Measurements from ENCODE around the gene AGK. TPM values are rescaled to one million over a fixed set of nuclear protein-coding genes. Genes with fewer than 3 reads are reported as not detected.
A peak's percentile ranks its signal among the peaks of the same experiment; 100 is the strongest.

Gene AGK
- total RNA-seq, 1 donor from 2014 or later, result 25.6 TPM

- H3K27me3 Mint-ChIP-seq, result no peaks in the 10 kb centered on the region
- no peaks in the 10 kb centered on the region for H3K9me3 Mint-ChIP-seq (ENCODE audit: low read depth)
- no peak for DNase-seq (ENCODE audit: low spot score, unreplicated experiment)
- no peak overlapping the region for H3K4me3 Mint-ChIP-seq (ENCODE audit: low read depth)
- H3K4me1 Mint-ChIP-seq (ENCODE audit: low read depth), result peaks cover 24% of the 10 kb centered on the region
- H3K27ac Mint-ChIP-seq, result no peak overlapping the region
- H3K36me3 Mint-ChIP-seq (ENCODE audit: insufficient read depth), result no peaks in the 10 kb centered on the region
- TF ChIP-seq, protein P1, sequence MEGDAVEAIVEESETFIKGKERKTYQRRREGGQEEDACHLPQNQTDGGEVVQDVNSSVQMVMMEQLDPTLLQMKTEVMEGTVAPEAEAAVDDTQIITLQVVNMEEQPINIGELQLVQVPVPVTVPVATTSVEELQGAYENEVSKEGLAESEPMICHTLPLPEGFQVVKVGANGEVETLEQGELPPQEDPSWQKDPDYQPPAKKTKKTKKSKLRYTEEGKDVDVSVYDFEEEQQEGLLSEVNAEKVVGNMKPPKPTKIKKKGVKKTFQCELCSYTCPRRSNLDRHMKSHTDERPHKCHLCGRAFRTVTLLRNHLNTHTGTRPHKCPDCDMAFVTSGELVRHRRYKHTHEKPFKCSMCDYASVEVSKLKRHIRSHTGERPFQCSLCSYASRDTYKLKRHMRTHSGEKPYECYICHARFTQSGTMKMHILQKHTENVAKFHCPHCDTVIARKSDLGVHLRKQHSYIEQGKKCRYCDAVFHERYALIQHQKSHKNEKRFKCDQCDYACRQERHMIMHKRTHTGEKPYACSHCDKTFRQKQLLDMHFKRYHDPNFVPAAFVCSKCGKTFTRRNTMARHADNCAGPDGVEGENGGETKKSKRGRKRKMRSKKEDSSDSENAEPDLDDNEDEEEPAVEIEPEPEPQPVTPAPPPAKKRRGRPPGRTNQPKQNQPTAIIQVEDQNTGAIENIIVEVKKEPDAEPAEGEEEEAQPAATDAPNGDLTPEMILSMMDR (IDR thresholded peaks at IDR 0.05; ENCODE audit: unreplicated experiment), result no peak
These were observed 146.1 kb downstream of the AGK start for GRCh38 chr7:141697211-141697871.

DNA sequence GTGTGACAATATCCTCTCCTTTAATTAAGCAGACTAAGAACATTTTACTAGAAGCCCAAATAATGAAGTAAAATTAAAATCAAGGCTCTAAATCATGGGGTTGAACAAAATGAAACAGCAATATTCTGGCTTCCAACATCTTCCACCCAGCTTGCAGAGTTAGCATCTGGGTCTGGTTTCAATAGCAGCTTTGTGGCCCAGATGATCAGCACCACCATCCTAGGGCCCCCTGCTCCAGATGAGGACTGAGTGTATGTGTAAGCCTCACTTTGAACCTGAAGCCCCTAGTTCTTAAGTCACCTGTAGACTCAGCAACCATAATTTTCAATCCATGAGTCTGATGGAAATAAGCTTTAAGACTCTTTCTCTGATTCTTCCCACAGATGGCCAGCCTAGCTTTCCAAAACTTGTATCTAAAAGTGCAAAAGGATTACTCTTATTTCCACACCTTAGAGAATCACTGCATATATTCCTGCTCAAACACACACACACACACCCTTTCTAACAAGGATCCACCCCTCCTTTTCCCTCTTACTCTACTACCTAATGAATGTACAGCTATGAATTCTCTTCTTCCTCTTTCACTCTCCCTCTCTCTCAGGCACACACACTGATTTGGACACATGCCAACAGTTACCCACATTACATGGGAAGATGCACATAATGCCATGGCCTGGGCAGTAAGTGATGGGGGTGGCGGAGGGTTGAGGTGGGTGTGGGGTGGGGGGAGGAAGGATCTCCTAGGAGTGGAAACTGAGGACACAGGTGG lies 147.2 kb downstream of the AGK start:
- H3K27me3 Mint-ChIP-seq, result no peaks in the 10 kb centered on the region
- TF ChIP-seq, protein P1 (IDR thresholded peaks at IDR 0.05; ENCODE audit: unreplicated experiment), result no peak
- H3K27ac Mint-ChIP-seq, result no peak overlapping the region
- peaks cover 33% of the 10 kb centered on the region for H3K4me1 Mint-ChIP-seq (ENCODE audit: low read depth)
- no peaks in the 10 kb centered on the region for H3K9me3 Mint-ChIP-seq (ENCODE audit: low read depth)
- H3K36me3 Mint-ChIP-seq (ENCODE audit: insufficient read depth), result no peaks in the 10 kb centered on the region
- no peak overlapping the region for H3K4me3 Mint-ChIP-seq (ENCODE audit: low read depth)
- DNase-seq (ENCODE audit: low spot score, unreplicated experiment), result no peak

DNA sequence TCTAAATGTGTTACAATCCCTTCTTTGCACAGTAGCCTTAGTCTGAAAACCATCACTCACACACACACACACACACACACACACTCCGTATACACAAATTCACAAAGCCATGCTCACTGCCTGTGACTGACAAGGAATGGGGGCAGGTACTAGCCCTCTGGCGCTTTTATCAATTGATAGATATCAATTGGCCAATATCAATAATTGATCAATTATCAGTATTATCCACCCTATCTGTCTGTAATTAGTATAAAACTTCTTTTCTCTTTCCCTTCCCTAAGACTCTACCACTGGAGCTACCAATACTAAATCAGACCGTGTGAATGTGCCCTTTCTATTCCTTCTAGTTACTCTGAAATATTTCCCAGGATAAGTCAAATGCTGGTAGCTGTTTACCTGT lies 148.7 kb downstream of the AGK start:
- Mint-ChIP-seq H3K4me3 (ENCODE audit: low read depth) (peak overlapping the region; percentile 85), H3K27me3 (no peaks in the 10 kb centered on the region), H3K9me3 (ENCODE audit: low read depth) (no peaks in the 10 kb centered on the region), H3K4me1 (ENCODE audit: low read depth) (peaks cover 46% of the 10 kb centered on the region), H3K27ac (peak overlapping the region; percentile 29), H3K36me3 (ENCODE audit: insufficient read depth) (no peaks in the 10 kb centered on the region)
- TF ChIP-seq, protein P1 (IDR thresholded peaks at IDR 0.05; ENCODE audit: unreplicated experiment), result no peak
- no peak for DNase-seq (ENCODE audit: low spot score, unreplicated experiment)

GRCh38 chr7:141700296-141700847 lies 149.2 kb downstream of the AGK start:
- peaks cover 50% of the 10 kb centered on the region for H3K4me1 Mint-ChIP-seq (ENCODE audit: low read depth)
- DNase-seq (ENCODE audit: low spot score, unreplicated experiment), result no peak
- H3K27me3 Mint-ChIP-seq, result no peaks in the 10 kb centered on the region
- peak overlapping the region; percentile 85 for H3K4me3 Mint-ChIP-seq (ENCODE audit: low read depth)
- H3K9me3 Mint-ChIP-seq (ENCODE audit: low read depth), result no peaks in the 10 kb centered on the region
- H3K36me3 Mint-ChIP-seq (ENCODE audit: insufficient read depth), result no peaks in the 10 kb centered on the region
- H3K27ac Mint-ChIP-seq, result peak overlapping the region; percentile 29
- TF ChIP-seq, protein P1 (IDR thresholded peaks at IDR 0.05; ENCODE audit: unreplicated experiment), result no peak

DNA sequence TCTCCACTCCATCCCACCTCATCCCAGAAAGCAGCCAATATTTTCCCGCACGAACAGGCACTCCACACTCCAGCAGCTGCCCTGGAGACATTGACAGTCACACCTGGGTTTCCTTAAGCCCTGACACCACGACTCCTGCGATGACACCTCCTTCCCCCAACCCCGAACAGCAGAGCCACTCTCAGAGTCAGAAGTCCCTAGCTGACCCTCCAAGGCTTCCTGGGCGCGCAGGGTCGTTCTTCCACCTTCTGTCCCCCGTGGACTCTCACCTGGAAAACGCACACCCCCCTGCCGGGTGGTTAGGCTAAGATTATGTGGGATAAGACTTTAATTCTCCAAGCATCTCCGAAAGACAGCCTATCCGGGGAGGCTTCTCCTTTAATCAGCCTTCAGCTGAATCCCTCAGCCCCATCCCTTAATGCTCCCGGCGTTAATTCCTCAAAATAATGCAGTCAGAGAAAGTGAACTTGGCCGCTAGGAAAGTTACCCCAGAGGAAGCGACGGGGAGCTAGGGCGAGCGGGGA lies 149.7 kb downstream of the AGK start:
- H3K9me3 Mint-ChIP-seq (ENCODE audit: low read depth), result no peaks in the 10 kb centered on the region
- peaks cover 50% of the 10 kb centered on the region for H3K4me1 Mint-ChIP-seq (ENCODE audit: low read depth)
- H3K27me3 Mint-ChIP-seq, result no peaks in the 10 kb centered on the region
- TF ChIP-seq, protein P1 (IDR thresholded peaks at IDR 0.05; ENCODE audit: unreplicated experiment), result no peak
- no peak for DNase-seq (ENCODE audit: low spot score, unreplicated experiment)
- H3K27ac Mint-ChIP-seq, result peak overlapping the region; percentile 29
- peak overlapping the region; percentile 85 for H3K4me3 Mint-ChIP-seq (ENCODE audit: low read depth)
- no peaks in the 10 kb centered on the region for H3K36me3 Mint-ChIP-seq (ENCODE audit: insufficient read depth)

All from progenitor cell of endocrine pancreas (in vitro differentiated cells).